Stimulated activated CD8-positive, alpha-beta memory T cell treated with anti-CD3 and anti-CD28 coated beads, Interleukin-7, amount 100 ng/mL, for 48 hours (primary cell): ENCODE results near the gene PTPRN.
"Not testable (repeated sequence)": the region's sequence is repeated elsewhere in the genome, so short reads cannot be mapped to it uniquely, and the experiment has no call there.

Source experiments
- DNase-seq, 2 donors: peaks; one replicate each; pipeline ENCODE4 v3.0.0-alpha.2; 2020; ENCODE audit warnings: low read depth in 1 of 2; ENCODE audit errors: extremely low read depth in 1 of 2

The PTPRN gene

GRCh38 chr2:219271021-219271420 lies 38.2 kb downstream of the PTPRN start:
- DNase-seq = no peak

GRCh38 chr2:219270055-219270372 lies 39.2 kb downstream of the PTPRN start:
- no peak for DNase-seq

- no peak for DNase-seq
These were observed 39.7 kb downstream of the PTPRN start for GRCh38 chr2:219269362-219270054.

GRCh38 chr2:219268294-219268693 lies 40.9 kb downstream of the PTPRN start:
- DNase-seq = no peak

GRCh38 chr2:219266886-219267285 lies 42.3 kb downstream of the PTPRN start:
- DNase-seq = no peak

- no peak for DNase-seq
These were observed 43.0 kb downstream of the PTPRN start for GRCh38 chr2:219266232-219266631.

GRCh38 chr2:219261024-219261855 lies 48.0 kb downstream of the PTPRN start:
- no peak for DNase-seq

GRCh38 chr2:219258942-219259341 lies 50.3 kb downstream of the PTPRN start:
- not testable (repeated sequence) for DNase-seq

GRCh38 chr2:219254590-219255201 lies 54.5 kb downstream of the PTPRN start:
- no peak for DNase-seq

GRCh38 chr2:219253753-219254589 lies 55.2 kb downstream of the PTPRN start, which contains the start of gene TUBA4A:
Gene TUBA4A, minus strand, starts transcription at chr2:219253918. Its CDS starts 60 bp downstream, at chr2:219253858.
- peak; percentile 79 for DNase-seq

- DNase-seq = peak in 1 of 2 donors; percentile 20
These were observed 56.1 kb downstream of the PTPRN start, which contains the start of gene TUBA4B for GRCh38 chr2:219252900-219253752. Gene TUBA4B, plus strand, starts transcription at chr2:219253243. Its CDS starts 165 bp downstream, at chr2:219253408.

- no peak for DNase-seq
These were observed 56.7 kb downstream of the PTPRN start for GRCh38 chr2:219252570-219252899.

- DNase-seq = no peak
These were observed 57.1 kb downstream of the PTPRN start for GRCh38 chr2:219252084-219252483.

- no peak for DNase-seq
These were observed 57.5 kb downstream of the PTPRN start for GRCh38 chr2:219251656-219252055.

- no peak for DNase-seq
These were observed 59.0 kb downstream of the PTPRN start for GRCh38 chr2:219250049-219250781.

- peak in 1 of 2 donors; percentile 18 for DNase-seq
These were observed 59.8 kb downstream of the PTPRN start for GRCh38 chr2:219249203-219249980.

GRCh38 chr2:219248845-219249202 lies 60.4 kb downstream of the PTPRN start:
- DNase-seq = no peak
